Activated CD8-positive, alpha-beta T cell treated with anti-CD3 and anti-CD28 coated beads, Interleukin-2, amount 10 ng/mL, durations not matched to agents 7 days and 5 days (primary cell): ENCODE results near the gene TEF. TPM values are rescaled to one million over a fixed set of nuclear protein-coding genes. Genes with fewer than 3 reads are reported as not detected.

Experiments used
- ATAC-seq: fragments of 150-1000 bp; cut with Tn5 transposase; one replicate; pipeline ENCODE4 v1.10.0; 2021; ENCODE audit warnings: moderate library complexity
- CTCF ChIA-PET: fragments of 350-600 bp; sonication (Branson Sonifier 250); formaldehyde crosslinking; loops from one replicate; lab custom pipeline; 2021; ENCODE audit warnings: antibody characterized with exemption; lab: Charles Lee
- POLR2A ChIA-PET: fragments of 350-600 bp; sonication (Branson Sonifier 250); formaldehyde crosslinking; loops from one replicate; lab custom pipeline; 2021; ENCODE audit warnings: antibody characterized with exemption; lab: Charles Lee
- DNase-seq: peaks from one replicate; pipeline ENCODE4 v3.0.0-alpha.2; 2020
- H3K27ac Mint-ChIP-seq: one replicate; pipeline ENCODE4 v1.8.0; 2021; ENCODE audit warnings: mild to moderate bottlenecking, mixed read lengths
- H3K27me3 Mint-ChIP-seq: one replicate; pipeline ENCODE4 v1.8.0; 2021; ENCODE audit warnings: low read depth, mixed read lengths
- H3K36me3 Mint-ChIP-seq: one replicate; pipeline ENCODE4 v1.8.0; 2021; ENCODE audit warnings: low read depth, mixed read lengths
- H3K4me1 Mint-ChIP-seq: one replicate; pipeline ENCODE4 v1.8.0; 2021; ENCODE audit warnings: low read depth, mixed read lengths
- H3K4me3 Mint-ChIP-seq: one replicate; pipeline ENCODE4 v1.8.0; 2021; ENCODE audit warnings: mild to moderate bottlenecking, mixed read lengths
- H3K9me3 Mint-ChIP-seq: one replicate; pipeline ENCODE4 v1.8.0; 2022; ENCODE audit warnings: mixed read lengths; ENCODE audit not compliant: insufficient read depth
- total RNA-seq, 2 experiments: library from RNA; stranded (reverse); gene quantifications; one replicate each; pipeline ENCODE4 v1.2.3, GENCODE V29; 2021

TEF gene
- total RNA-seq, 2 experiments from 2014 or later: 2.9 to 3.0 TPM

DNA sequence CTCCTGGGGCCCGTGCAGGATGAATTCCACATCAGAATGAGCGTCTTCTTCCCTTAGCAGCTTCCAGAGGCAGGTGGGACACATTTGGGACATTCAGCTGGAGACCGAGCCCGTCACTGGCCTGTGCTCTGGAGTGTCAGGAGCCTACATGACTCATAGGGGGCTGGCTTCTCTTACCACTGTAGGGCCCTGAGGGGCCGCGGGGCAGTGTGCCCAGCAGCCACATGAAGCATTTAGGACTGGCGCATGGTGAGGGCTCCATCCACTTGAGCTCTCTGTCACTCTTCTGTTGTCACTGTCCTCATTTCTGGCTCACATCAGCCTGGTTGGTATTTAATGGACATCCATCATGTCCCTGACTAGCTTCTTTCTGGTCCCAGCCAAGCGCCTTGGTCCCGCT lies 38.0 kb upstream of the TEF start:
- DNase-seq (no peak), ATAC-seq (no peak)
- no peak overlapping the region for H3K4me3 Mint-ChIP-seq
- no peaks in the 10 kb centered on the region for H3K9me3 Mint-ChIP-seq
- peaks cover 18% of the 10 kb centered on the region for H3K36me3 Mint-ChIP-seq
- H3K27ac Mint-ChIP-seq: no peak overlapping the region
- no peaks in the 10 kb centered on the region for H3K27me3 Mint-ChIP-seq
- POLR2A ChIA-PET: interaction anchor here (0.6 to 0.9 kb wide), 2 partner anchors 17 to 58 kb away, joined by 3 to 4 read pairs; partner anchors contain the start of gene RANGAP1
- CTCF ChIA-PET: interaction anchor here (0.9 kb wide), 1 partner anchor 106 kb away, joined by 3 read pairs; no protein-coding TSS in a partner anchor
- H3K4me1 Mint-ChIP-seq: peaks cover 5% of the 10 kb centered on the region

DNA sequence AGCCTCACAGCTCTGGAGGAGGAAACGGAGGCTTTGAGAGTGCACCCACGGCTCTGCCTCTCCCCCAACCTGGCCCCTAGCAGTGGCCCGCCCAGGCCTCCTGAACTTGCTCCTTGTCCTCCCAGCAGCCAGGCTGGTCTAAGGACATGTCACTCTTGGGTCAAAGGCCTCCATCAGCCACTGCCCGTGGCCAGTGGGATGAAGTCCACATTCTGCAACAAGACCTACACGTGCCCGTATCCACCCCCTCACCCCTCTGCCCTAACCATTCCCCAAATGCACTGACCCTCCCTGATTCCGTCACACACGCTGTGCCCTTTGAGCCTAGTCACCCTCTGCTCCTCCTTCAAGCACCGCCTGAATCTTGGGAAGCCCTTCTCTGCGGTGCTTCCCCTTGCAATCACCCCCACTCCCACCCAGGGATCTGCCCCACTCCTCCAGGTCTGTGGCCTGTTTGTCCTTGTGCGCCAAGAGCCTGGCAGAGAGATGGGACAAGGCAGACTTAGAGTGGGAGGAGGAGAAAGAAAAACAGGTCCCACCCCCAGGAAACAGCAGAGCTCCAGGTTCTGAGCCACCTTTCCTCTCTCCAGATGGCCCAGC lies 37.5 kb upstream of the TEF start:
- CTCF ChIA-PET: no interaction called here
- ATAC-seq: no peak

DNA sequence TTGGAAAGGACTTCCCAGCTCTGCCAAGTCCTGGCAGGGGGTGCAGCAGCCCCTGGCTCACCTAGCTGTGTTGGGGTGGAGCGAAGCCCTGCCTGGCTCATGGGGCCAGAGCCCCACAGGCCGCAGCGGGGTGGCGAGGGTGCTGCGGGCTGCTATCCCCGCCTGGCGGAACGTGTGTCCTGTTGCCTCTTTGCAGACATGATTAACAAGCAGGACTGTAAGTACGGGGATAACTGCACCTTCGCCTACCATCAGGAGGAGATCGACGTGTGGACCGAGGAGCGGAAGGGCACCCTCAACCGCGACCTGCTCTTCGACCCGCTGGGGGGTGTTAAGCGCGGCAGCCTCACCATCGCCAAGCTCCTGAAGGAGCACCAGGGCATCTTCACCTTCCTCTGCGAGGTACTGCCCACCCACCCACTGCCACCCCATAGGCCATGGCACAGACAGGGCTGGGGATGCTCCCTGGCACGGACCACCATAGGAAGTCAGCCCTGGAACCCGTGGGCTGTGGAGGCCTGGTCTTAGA lies 35.9 kb upstream of the TEF start:
- ATAC-seq (no peak), DNase-seq (no peak)
- ChIA-PET POLR2A (no interaction called here), CTCF (no interaction called here)
- Mint-ChIP-seq H3K9me3 (no peaks in the 10 kb centered on the region), H3K4me1 (peaks cover 5% of the 10 kb centered on the region), H3K27me3 (no peaks in the 10 kb centered on the region), H3K27ac (no peak overlapping the region), H3K4me3 (no peak overlapping the region), H3K36me3 (peaks cover 29% of the 10 kb centered on the region)

More for the DNA sequence above, 37.5 kb upstream of the TEF start:
- Mint-ChIP-seq H3K4me3 (no peak overlapping the region), H3K4me1 (peaks cover 5% of the 10 kb centered on the region), H3K36me3 (peaks cover 22% of the 10 kb centered on the region), H3K27me3 (no peaks in the 10 kb centered on the region), H3K27ac (no peak overlapping the region), H3K9me3 (no peaks in the 10 kb centered on the region)
- no peak for DNase-seq
- POLR2A ChIA-PET: interaction anchor here (0.9 kb wide), 1 partner anchor 58 kb away, joined by 3 read pairs; the partner anchor contains the start of gene RANGAP1

DNA sequence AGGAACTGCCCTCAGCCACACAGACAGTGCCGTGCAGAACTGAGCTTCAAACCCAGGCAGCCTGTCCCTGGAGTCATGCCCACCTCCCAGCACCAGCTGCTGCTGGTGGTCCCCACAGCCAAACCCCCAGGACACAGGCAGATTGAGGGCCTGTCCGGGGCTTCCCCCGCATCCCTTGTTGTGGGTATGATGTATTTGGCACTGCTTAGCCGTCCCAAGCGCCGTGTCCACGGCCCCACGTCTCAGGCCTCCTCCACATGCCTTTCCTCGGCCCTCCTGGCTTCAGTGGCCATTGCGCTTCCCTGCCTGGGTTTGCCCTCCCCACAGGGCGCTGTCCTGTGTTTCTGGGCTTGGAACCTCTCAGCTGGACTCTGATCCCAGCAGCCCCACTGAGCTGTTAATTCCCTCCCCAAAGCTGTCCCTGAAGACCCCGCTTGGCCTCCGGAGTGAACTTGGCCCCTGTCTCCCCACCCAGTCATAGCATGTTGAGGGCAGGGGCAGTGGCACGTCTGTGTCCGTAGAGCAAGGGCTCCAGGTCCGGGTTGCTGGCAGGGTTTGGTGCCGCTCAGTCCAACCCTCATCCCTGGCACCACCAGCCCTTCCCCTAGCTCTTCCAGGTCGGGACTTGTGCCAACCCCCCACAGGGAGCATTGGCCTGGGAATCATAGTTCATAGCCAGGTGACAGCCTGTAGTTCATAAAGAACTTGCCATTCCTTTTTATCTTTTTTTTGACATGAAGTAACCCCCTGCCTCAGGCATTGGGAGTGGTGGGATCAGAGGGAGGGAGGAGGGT lies 34.5 kb upstream of the TEF start:
- Mint-ChIP-seq H3K4me1 (peaks cover 2% of the 10 kb centered on the region), H3K27ac (no peak overlapping the region), H3K4me3 (no peak overlapping the region), H3K27me3 (no peaks in the 10 kb centered on the region), H3K9me3 (no peaks in the 10 kb centered on the region), H3K36me3 (peaks cover 32% of the 10 kb centered on the region)
- ATAC-seq (no peak), DNase-seq (no peak)
- POLR2A ChIA-PET: no interaction called here
- CTCF ChIA-PET: no interaction called here

DNA sequence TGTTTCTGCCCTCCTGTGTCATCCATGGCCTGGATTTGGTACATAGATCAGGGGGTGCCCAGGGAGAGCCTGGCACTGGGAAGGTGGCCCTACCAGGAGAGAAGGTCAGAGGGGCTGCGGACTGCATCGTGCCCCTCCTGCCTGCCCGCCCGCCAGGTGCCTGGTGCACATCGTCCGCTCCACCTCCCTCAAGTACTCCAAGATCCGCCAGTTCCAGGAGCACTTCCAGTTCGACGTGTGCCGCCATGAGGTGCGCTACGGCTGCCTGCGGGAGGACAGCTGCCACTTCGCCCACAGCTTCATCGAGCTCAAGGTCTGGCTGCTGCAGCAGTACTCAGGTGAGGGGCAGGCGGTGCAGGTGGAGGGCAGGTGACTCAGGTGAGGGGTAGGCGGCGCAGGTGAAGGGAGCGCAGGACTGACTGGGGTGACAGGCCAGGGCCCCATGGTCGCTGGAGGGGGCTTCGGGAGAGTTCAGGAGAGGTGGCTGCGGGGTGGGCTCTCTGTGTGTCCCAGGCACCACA lies 32.7 kb upstream of the TEF start:
- POLR2A ChIA-PET: no interaction called here
- DNase-seq (no peak), ATAC-seq (no peak)
- CTCF ChIA-PET: no interaction called here
- Mint-ChIP-seq H3K4me3 (no peak overlapping the region), H3K4me1 (no peaks in the 10 kb centered on the region), H3K27ac (peak overlapping the region; percentile 52), H3K9me3 (no peaks in the 10 kb centered on the region), H3K27me3 (no peaks in the 10 kb centered on the region), H3K36me3 (peaks cover 29% of the 10 kb centered on the region)

DNA sequence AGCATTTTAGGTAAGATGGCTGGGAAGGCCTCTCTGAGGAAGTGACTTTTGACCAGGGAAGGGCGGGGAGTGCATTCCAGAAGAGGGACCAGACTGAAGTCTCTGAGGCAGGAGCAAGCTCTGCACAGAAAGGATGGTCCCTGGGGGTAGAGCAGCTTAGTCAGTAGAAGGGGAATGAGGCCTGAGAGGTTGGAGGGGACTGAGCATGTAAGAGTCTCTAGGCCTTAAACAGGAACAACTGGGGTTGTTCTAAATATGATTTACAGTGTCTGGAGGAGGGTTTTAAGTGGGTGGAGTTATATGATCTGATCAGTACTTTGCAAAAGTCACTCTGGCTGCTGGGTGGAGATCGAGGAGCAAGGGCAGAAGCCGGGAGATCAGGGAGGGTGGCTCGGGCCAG lies 31.7 kb upstream of the TEF start:
- H3K27me3 Mint-ChIP-seq: no peaks in the 10 kb centered on the region
- no peaks in the 10 kb centered on the region for H3K9me3 Mint-ChIP-seq
- POLR2A ChIA-PET: no interaction called here
- peaks cover 31% of the 10 kb centered on the region for H3K36me3 Mint-ChIP-seq
- H3K4me3 Mint-ChIP-seq: no peak overlapping the region
- H3K27ac Mint-ChIP-seq: peak overlapping the region; percentile 5
- DNase-seq (no peak), ATAC-seq (no peak)
- no peaks in the 10 kb centered on the region for H3K4me1 Mint-ChIP-seq
- CTCF ChIA-PET: no interaction called here

DNA sequence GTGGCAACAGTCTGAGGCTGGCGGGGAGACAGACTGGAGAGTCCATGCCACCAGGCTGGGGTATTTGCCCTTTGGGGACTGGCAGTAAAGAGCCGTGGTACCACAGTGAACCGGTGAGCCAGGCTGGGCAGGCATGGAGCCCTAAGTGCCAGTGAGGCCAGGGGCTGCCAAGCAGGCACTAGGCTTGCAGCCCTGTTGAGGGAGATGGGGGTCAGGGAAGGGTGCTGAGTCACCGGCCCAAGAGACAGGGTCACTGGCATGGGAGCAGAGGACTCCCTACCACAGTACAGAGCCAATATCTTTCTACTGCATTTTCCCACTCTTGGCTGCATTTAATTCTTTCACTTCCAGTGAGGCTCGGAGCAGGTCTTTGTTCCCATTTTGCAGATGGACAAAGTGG lies 30.7 kb upstream of the TEF start:
- H3K27me3 Mint-ChIP-seq: no peaks in the 10 kb centered on the region
- H3K4me3 Mint-ChIP-seq: no peak overlapping the region
- ATAC-seq: no peak
- ChIA-PET POLR2A (no interaction called here), CTCF (no interaction called here)
- H3K4me1 Mint-ChIP-seq: no peaks in the 10 kb centered on the region
- no peak for DNase-seq
- H3K36me3 Mint-ChIP-seq: peaks cover 31% of the 10 kb centered on the region
- no peak overlapping the region for H3K27ac Mint-ChIP-seq
- no peaks in the 10 kb centered on the region for H3K9me3 Mint-ChIP-seq

DNA sequence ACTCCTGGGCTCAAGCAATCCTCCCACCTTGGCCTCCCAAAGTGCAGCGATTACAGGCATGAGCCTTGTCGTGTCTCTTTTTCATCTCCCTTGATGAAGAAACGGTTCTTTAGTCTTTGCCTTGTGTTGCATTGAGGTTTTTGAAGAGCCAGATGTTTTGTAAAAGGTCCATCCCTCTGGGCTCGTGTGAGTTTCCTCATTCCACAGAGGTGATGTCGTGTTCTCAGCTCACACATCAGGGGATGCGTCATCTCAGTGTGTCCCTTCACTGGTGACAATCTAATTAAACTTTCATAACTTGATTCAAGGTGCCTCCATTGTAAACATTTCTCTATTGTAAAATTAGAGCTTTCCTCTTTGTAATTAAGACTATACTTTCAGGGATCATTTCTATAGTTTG lies 29.7 kb upstream of the TEF start:
- ChIA-PET CTCF (interaction anchor here (0.7 kb wide), 1 partner anchor 429 kb away, joined by 3 read pairs; no protein-coding TSS in a partner anchor), POLR2A (no interaction called here)
- Mint-ChIP-seq H3K36me3 (peaks cover 34% of the 10 kb centered on the region), H3K27ac (no peak overlapping the region), H3K4me1 (no peaks in the 10 kb centered on the region), H3K27me3 (no peaks in the 10 kb centered on the region), H3K9me3 (no peaks in the 10 kb centered on the region), H3K4me3 (no peak overlapping the region)
- ATAC-seq: no peak
- DNase-seq: no peak

DNA sequence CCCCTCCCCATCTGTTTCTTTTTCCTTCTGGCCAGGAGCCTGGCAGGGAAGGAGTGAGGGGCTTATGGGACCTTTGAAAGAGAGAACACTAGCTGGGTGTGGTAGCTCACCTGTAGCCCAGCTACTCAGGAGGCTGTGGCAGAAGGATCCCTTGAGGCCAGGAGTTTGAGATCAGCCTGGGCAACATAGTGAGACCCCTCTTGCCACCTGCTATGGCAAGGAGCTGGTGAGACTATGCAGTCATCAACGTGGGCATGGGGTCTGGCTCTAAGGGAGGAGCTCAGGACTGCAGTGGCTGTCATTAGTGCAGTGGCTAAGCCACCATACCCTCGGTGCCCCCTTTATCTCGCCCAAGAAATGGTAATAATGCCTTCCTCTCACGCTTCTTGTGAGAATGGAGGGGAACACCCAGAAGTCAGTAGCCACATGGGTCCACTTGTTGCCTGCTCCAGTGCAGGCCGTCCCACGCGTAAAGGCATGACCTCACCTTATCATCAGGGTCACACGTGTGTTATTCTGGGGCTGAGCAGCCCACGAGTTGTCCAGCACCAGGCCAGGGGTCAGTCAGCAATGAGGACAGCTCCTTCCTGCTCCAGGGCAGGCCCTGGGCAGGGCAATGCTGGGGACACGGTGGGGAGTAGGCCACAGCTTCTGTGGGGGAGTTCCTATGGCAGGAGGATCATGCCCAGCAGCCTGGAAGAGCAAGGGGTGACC lies 27.7 kb upstream of the TEF start:
- no peak overlapping the region for H3K4me3 Mint-ChIP-seq
- CTCF ChIA-PET: no interaction called here
- no peaks in the 10 kb centered on the region for H3K9me3 Mint-ChIP-seq
- peaks cover 27% of the 10 kb centered on the region for H3K36me3 Mint-ChIP-seq
- peak overlapping the region; percentile 11 for H3K27ac Mint-ChIP-seq
- H3K4me1 Mint-ChIP-seq: no peaks in the 10 kb centered on the region
- no peaks in the 10 kb centered on the region for H3K27me3 Mint-ChIP-seq
- DNase-seq (no peak), ATAC-seq (no peak)
- POLR2A ChIA-PET: no interaction called here

DNA sequence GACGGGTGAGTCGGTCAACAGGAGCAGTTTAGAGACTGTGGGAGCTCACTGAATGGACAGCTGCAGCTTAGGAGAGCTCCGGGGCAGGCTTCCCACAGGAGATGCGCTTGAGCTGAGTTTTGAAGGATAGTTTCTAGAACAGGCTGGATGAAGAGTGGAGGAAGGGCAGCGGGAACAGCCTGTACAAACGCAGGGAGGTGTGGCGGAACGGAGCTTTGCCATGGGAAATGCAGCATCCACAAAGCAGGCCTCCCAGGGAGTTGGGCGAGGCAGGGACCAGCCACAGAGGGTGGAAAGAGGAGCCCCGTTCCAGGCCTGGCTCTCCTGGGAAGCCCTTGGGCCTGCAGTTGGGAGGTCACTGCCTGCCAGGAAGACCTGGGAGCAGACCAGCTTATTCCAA lies 26.8 kb upstream of the TEF start:
- DNase-seq (no peak), ATAC-seq (no peak)
- no peaks in the 10 kb centered on the region for H3K9me3 Mint-ChIP-seq
- no peaks in the 10 kb centered on the region for H3K4me1 Mint-ChIP-seq
- ChIA-PET POLR2A (no interaction called here), CTCF (no interaction called here)
- no peaks in the 10 kb centered on the region for H3K27me3 Mint-ChIP-seq
- H3K36me3 Mint-ChIP-seq: peaks cover 26% of the 10 kb centered on the region
- no peak overlapping the region for H3K4me3 Mint-ChIP-seq
- no peak overlapping the region for H3K27ac Mint-ChIP-seq

DNA sequence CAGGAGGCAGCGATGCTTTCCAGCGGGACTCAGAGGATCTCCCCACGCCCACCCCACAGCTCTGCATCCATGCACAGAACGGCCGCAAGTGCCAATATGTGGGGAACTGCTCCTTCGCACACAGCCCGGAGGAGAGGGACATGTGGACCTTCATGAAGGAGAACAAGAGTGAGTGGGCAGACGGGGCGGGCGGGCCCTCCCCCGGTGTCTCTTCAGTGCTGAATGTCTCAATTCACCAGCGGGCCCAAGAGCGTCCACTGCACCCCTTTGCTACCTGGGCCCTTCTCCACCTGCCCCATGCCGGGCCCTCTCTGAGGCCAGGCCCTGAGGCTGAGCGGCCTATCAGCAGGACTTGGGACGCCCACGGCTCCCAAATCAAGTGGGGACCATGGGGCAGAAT lies 25.8 kb upstream of the TEF start:
- Mint-ChIP-seq H3K27me3 (no peaks in the 10 kb centered on the region), H3K36me3 (peaks cover 19% of the 10 kb centered on the region), H3K27ac (no peak overlapping the region), H3K4me3 (no peak overlapping the region), H3K9me3 (no peaks in the 10 kb centered on the region), H3K4me1 (no peaks in the 10 kb centered on the region)
- POLR2A ChIA-PET: no interaction called here
- DNase-seq (no peak), ATAC-seq (no peak)
- CTCF ChIA-PET: no interaction called here
